Measurements from ENCODE around the gene TRIM15. TPM values are rescaled to one million over a fixed set of nuclear protein-coding genes. Genes with fewer than 3 reads are reported as not detected.

TRIM15 gene
- total RNA-seq, 1 donor: not detected

DNA sequence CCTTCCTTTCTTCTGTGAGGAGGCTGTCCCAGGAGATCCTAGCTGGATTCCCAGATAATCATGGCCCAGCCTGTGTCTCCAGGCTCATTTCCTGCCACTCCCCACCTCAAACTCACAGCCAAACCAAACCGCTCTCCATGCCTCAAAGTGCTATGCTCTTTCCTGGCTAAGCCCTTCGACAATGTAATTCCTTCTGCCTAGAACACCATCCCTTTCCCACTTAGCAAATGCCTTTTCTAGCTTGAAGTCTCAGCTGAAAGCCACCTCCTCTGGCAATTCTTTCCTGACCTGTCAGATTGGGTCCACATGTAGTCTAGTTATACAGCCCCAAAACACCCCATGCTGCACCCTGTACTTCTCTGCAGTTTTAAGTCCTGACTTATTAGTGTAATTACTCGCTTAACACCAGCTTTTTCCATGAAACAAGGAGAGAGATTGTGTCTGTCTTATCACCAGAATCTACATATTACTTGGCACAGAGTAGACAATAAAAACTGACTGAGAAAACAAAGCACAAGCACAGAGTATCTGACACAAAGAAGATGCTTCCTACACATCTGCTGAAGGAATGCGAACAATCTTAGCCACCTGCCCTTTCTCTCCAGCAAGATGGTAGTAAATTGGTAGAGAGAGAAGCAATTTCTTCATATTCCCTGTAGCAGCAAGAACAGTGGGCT lies 44.4 kb downstream of the TRIM15 start:
- TF ChIP-seq CTCF (IDR thresholded peaks at IDR 0.05; ENCODE audit: extremely low read depth, low read depth, low read length): no peak
- peaks cover 44% of the 10 kb centered on the region for H3K4me1 ChIP-seq (ENCODE audit: insufficient read depth, low read length)
- peaks cover 82% of the 10 kb centered on the region for H3K79me2 ChIP-seq (ENCODE audit: insufficient read depth, low read length)
- H3K27ac ChIP-seq (ENCODE audit: low read depth, low read length): peak overlapping the region; percentile 25
- H4K20me1 ChIP-seq (ENCODE audit: insufficient read depth, low read length): peaks cover 64% of the 10 kb centered on the region
- peak overlapping the region; percentile 32 for H3K4me2 ChIP-seq (ENCODE audit: insufficient read depth, low read length)
- H3K4me3 ChIP-seq (ENCODE audit: insufficient read depth, low read length): no peak overlapping the region
- no peaks in the 10 kb centered on the region for H3K36me3 ChIP-seq (ENCODE audit: insufficient read depth, low read length)
- H3K27me3 ChIP-seq (ENCODE audit: insufficient read depth, low read length): no peaks in the 10 kb centered on the region
- H2AFZ ChIP-seq (ENCODE audit: low read length): no peak overlapping the region
- DNase-seq (ENCODE audit: insufficient read length, low spot score, missing footprints): peak; percentile 87
- no peaks in the 10 kb centered on the region for H3K9me3 ChIP-seq (ENCODE audit: low read depth, low read length)

- no peak for TF ChIP-seq CTCF (IDR thresholded peaks at IDR 0.05; ENCODE audit: extremely low read depth, low read depth, low read length)
- Histone ChIP-seq H3K9me3 (ENCODE audit: low read depth, low read length) (no peaks in the 10 kb centered on the region), H3K4me2 (ENCODE audit: insufficient read depth, low read length) (peak overlapping the region; percentile 88), H3K4me3 (ENCODE audit: insufficient read depth, low read length) (no peak overlapping the region), H3K36me3 (ENCODE audit: insufficient read depth, low read length) (no peaks in the 10 kb centered on the region), H4K20me1 (ENCODE audit: insufficient read depth, low read length) (peaks cover 41% of the 10 kb centered on the region), H3K27ac (ENCODE audit: low read depth, low read length) (no peak overlapping the region), H3K27me3 (ENCODE audit: insufficient read depth, low read length) (no peaks in the 10 kb centered on the region), H2AFZ (ENCODE audit: low read length) (no peak overlapping the region), H3K79me2 (ENCODE audit: insufficient read depth, low read length) (peaks cover 55% of the 10 kb centered on the region), H3K4me1 (ENCODE audit: insufficient read depth, low read length) (peaks cover 48% of the 10 kb centered on the region)
- no peak for DNase-seq (ENCODE audit: insufficient read length, low spot score, missing footprints)
Measured at GRCh38 chr6:30211306-30211705, 48.0 kb downstream of the TRIM15 start.

GRCh38 chr6:30211899-30212298 lies 48.6 kb downstream of the TRIM15 start:
- Histone ChIP-seq H3K9me3 (ENCODE audit: low read depth, low read length) (no peaks in the 10 kb centered on the region), H4K20me1 (ENCODE audit: insufficient read depth, low read length) (peaks cover 37% of the 10 kb centered on the region), H3K79me2 (ENCODE audit: insufficient read depth, low read length) (peaks cover 55% of the 10 kb centered on the region)

More at GRCh38 chr6:30211899-30212298, 48.6 kb downstream of the TRIM15 start:
- peak overlapping the region; percentile 97 for H3K27ac ChIP-seq (ENCODE audit: low read depth, low read length)
- H3K36me3 ChIP-seq (ENCODE audit: insufficient read depth, low read length): no peaks in the 10 kb centered on the region
- no peak for TF ChIP-seq CTCF (IDR thresholded peaks at IDR 0.05; ENCODE audit: extremely low read depth, low read depth, low read length)
- peak overlapping the region; percentile 88 for H3K4me2 ChIP-seq (ENCODE audit: insufficient read depth, low read length)
- no peak overlapping the region for H2AFZ ChIP-seq (ENCODE audit: low read length)
- peak overlapping the region; percentile 79 for H3K4me3 ChIP-seq (ENCODE audit: insufficient read depth, low read length)
- H3K27me3 ChIP-seq (ENCODE audit: insufficient read depth, low read length): no peaks in the 10 kb centered on the region
- H3K4me1 ChIP-seq (ENCODE audit: insufficient read depth, low read length): peaks cover 42% of the 10 kb centered on the region
- DNase-seq (ENCODE audit: insufficient read length, low spot score, missing footprints): no peak

Data from osteoblast (primary cell).